Thyroid gland (tissue), 4 donors: ENCODE data around the gene RASD1. TPM values are rescaled to one million over a fixed set of nuclear protein-coding genes. Genes with fewer than 3 reads are reported as not detected.
A peak's percentile ranks its signal among the peaks of the same experiment; 100 is the strongest.

Experiments used
- DNase-seq, 2 donors: peaks; one replicate each; pipeline ENCODE4 v3.0.0-alpha.2; 2019
- H3K27ac ChIP-seq, 3 donors: fragments of 200-600 bp; sonication (generic); 1 replicate in 2 of 3; 2 replicates in 1 of 3; pipeline ENCODE4 v1.5.1; 2016 to 2019; ENCODE audit warnings: mild to moderate bottlenecking in 1 of 3, moderate library complexity in 1 of 3
- H3K27me3 ChIP-seq: fragments of 200-600 bp; sonication (generic); one replicate; pipeline ENCODE4 v1.5.1; 2019
- H3K36me3 ChIP-seq, 2 donors: fragments of 200-600 bp; sonication (generic); one replicate each; pipeline ENCODE4 v1.5.1; 2016 to 2019
- H3K4me1 ChIP-seq, 2 donors: fragments of 200-600 bp; sonication (generic); one replicate each; pipeline ENCODE4 v1.5.1; 2017 to 2019
- H3K4me3 ChIP-seq, 3 donors: fragments of 200-600 bp; sonication (generic); replicated peaks in 1 of 3; 1 replicate in 2 of 3; 2 replicates in 1 of 3; pipeline ENCODE4 v1.5.1; 2016; ENCODE audit warnings: mild to moderate bottlenecking in 1 of 3
- H3K9me3 ChIP-seq: fragments of 200-600 bp; sonication (generic); one replicate; pipeline ENCODE4 v1.5.1; 2017
- CTCF ChIP-seq, 6 experiments: fragments of 200-600 bp in 3 of 6; fragments of 450-650 bp in 3 of 6; sonication (generic) in 3 of 6; IDR thresholded peaks; one replicate each; pipeline ENCODE4 v1.5.1; 2016 to 2019; ENCODE audit warnings: antibody characterized with exemption in 6 of 6, mild to moderate bottlenecking in 2 of 6, inconsistent platforms in 1 of 6, moderate library complexity in 1 of 6
- POLR2A ChIP-seq, 2 donors: fragments of 450-650 bp; IDR thresholded peaks; one replicate each; pipeline ENCODE4 v1.6.1; 2017; ENCODE audit warnings: antibody characterized with exemption in 2 of 2, mild to moderate bottlenecking in 2 of 2, moderate library complexity in 1 of 2
- WGBS, 2 donors: methylation state at CpG; one replicate each; pipeline ENCODE4 v1.1.5; 2017; 5-methylcytosine and 5-hydroxymethylcytosine counted together
- intact Hi-C: fragments of 100-400 bp; cut with DNase I; formaldehyde crosslinking; loops from one replicate; pipeline ENCODE4 v1.15.1; 2023
- small RNA-seq: library from RNA; depleted of rRNA; stranded (forward); fragments of <200 nt; gene quantifications from one replicate; pipeline ENCODE3, GENCODE V24; 2016
- total RNA-seq, 4 donors: library from RNA; depleted of rRNA; stranded (reverse); fragments of >200 nt; gene quantifications; one replicate each; pipeline ENCODE4 v1.2.3, GENCODE V29; 2016

The RASD1 gene
- total RNA-seq, 4 donors from 2014 or later: 114 to 149 (median 141) TPM

- Histone ChIP-seq H3K4me3 (no peak overlapping the region), H3K4me1 (peaks cover 42 to 70% of the 10 kb centered on the region in 2 donors), H3K27me3 (no peaks in the 10 kb centered on the region), H3K36me3 (no peaks in the 10 kb centered on the region), H3K27ac (peak overlapping the region; percentile 85 to 91 (median 88)), H3K9me3 (no peaks in the 10 kb centered on the region)
- peak; percentile 62 to 69 for DNase-seq
- TF ChIP-seq POLR2A (IDR thresholded peaks at IDR 0.05) (no peak), CTCF (IDR thresholded peaks at IDR 0.05) (no peak)
- intact Hi-C loops: no loop called here
- WGBS, 2 donors: 62 to 66% methylated on average over 5 of the region's 5 CpGs
Observed at GRCh38 chr17:17447264-17447663, 48.9 kb downstream of the RASD1 start.

- DNase-seq: peak; percentile 38 to 48
- Histone ChIP-seq H3K27me3 (no peaks in the 10 kb centered on the region), H3K9me3 (no peaks in the 10 kb centered on the region), H3K4me1 (peaks cover 42 to 70% of the 10 kb centered on the region in 2 donors), H3K27ac (peak overlapping the region; percentile 85 to 91 (median 88)), H3K36me3 (no peaks in the 10 kb centered on the region), H3K4me3 (no peak overlapping the region)
- intact Hi-C loops: no loop called here
- no peak for TF ChIP-seq POLR2A (IDR thresholded peaks at IDR 0.05)
- no peak for TF ChIP-seq CTCF (IDR thresholded peaks at IDR 0.05)
- WGBS, 2 donors: 58 to 69% methylated on average over 2 to 4 of the region's 4 CpGs
Observed at GRCh38 chr17:17446666-17447155, 49.5 kb downstream of the RASD1 start.

- Histone ChIP-seq H3K36me3 (no peaks in the 10 kb centered on the region), H3K27me3 (no peaks in the 10 kb centered on the region), H3K4me3 (no peak overlapping the region), H3K4me1 (peaks cover 46 to 73% of the 10 kb centered on the region in 2 donors), H3K9me3 (no peaks in the 10 kb centered on the region), H3K27ac (peak overlapping the region; percentile 85 to 91 (median 88))
- WGBS, 2 donors: 60 to 68% methylated on average over 12 of the region's 12 CpGs
- peak; percentile 29 to 50 for DNase-seq
- intact Hi-C loops: no loop called here
- TF ChIP-seq CTCF (IDR thresholded peaks at IDR 0.05): no peak
- TF ChIP-seq POLR2A (IDR thresholded peaks at IDR 0.05): no peak
Observed at GRCh38 chr17:17445925-17446665, 50.1 kb downstream of the RASD1 start.

- WGBS, 2 donors: 71 to 76% methylated on average over 8 of the region's 8 CpGs
- H3K27me3 ChIP-seq: no peaks in the 10 kb centered on the region
- H3K4me3 ChIP-seq: no peak overlapping the region
- H3K4me1 ChIP-seq: peaks cover 51 to 76% of the 10 kb centered on the region in 2 donors
- no peak for DNase-seq
- H3K27ac ChIP-seq: peak overlapping the region; percentile 85 to 91 (median 88)
- intact Hi-C loops: no loop called here
- no peaks in the 10 kb centered on the region for H3K36me3 ChIP-seq
- no peak for TF ChIP-seq CTCF (IDR thresholded peaks at IDR 0.05)
- no peak for TF ChIP-seq POLR2A (IDR thresholded peaks at IDR 0.05)
- H3K9me3 ChIP-seq: no peaks in the 10 kb centered on the region
Observed at GRCh38 chr17:17445296-17445924, 50.8 kb downstream of the RASD1 start.

Small RNAs within 50 kb of the gene (small RNA-seq; reads per million reads assigned to genes)
- not detected for gene RF00019

Other genes starting within 250 kb of the RASD1 start
- gene COPS3, start 215.1 kb downstream of the RASD1 start, total RNA-seq: 10 to 100 TPM; 49.2 to 60.0 (median 57.9) TPM
- 1 to 10 TPM; 1.1 to 6.0 (median 2.8) TPM for gene NT5M, start 193.0 kb downstream of the RASD1 start, total RNA-seq
- 10 to 100 TPM; 27.9 to 35.4 (median 30.8) TPM for gene MED9, start 19.4 kb downstream of the RASD1 start, total RNA-seq
- 10 to 100 TPM; 52.5 to 76.1 (median 62.6) TPM for gene PEMT, start 95.3 kb upstream of the RASD1 start, total RNA-seq
- gene RAI1, start 185.1 kb upstream of the RASD1 start, total RNA-seq: 10 to 100 TPM; 19.1 to 52.3 (median 34.1) TPM